B cell (primary cell): ENCODE data around the gene NDST4. TPM values are rescaled to one million over a fixed set of nuclear protein-coding genes. Genes with fewer than 3 reads are reported as not detected.

Source experiments
- ATAC-seq: fragments of 200-7000 bp; cut with Tn5 transposase; one replicate; pipeline ENCODE4 v1.10.0; 2021; ENCODE audit warnings: low read depth, mild to moderate bottlenecking, moderate number of reproducible peaks, moderate library complexity
- CTCF ChIA-PET: fragments of 350-600 bp; sonication (Branson Sonifier 250); formaldehyde crosslinking; loops from one replicate; lab custom pipeline; 2021; ENCODE audit warnings: antibody characterized with exemption, inconsistent platforms; lab: Charles Lee
- POLR2A ChIA-PET: fragments of 350-600 bp; sonication (Branson Sonifier 250); formaldehyde crosslinking; loops from one replicate; lab custom pipeline; 2021; ENCODE audit warnings: antibody characterized with exemption; lab: Charles Lee
- DNase-seq: peaks from one replicate; pipeline ENCODE4 v3.0.0; 2013
- H2AFZ ChIP-seq: 2 replicates; pipeline ENCODE4 v1.6.1; 2012; ENCODE audit warnings: mild to moderate bottlenecking, low read depth, low read length; ENCODE audit not compliant: insufficient read depth, poor library complexity, severe bottlenecking
- H3K27ac ChIP-seq, 2 donors: 1 replicate in 1 of 2; 2 replicates in 1 of 2; pipeline ENCODE4 v1.5.1; 2012 to 2013; ENCODE audit warnings: low read length in 2 of 2, mild to moderate bottlenecking in 2 of 2, moderate library complexity in 1 of 2
- H3K27me3 ChIP-seq, 4 experiments: fragments of 200-600 bp in 1 of 4; sonication (generic) in 1 of 4; replicated peaks in 1 of 4; 1 replicate in 2 of 4; 2 replicates in 2 of 4; pipeline versions ENCODE4 v1.6.1 to v1.7.0; 2013 to 2016; ENCODE audit warnings: low read length in 3 of 4, mild to moderate bottlenecking in 2 of 4, mixed read lengths in 1 of 4, moderate library complexity in 1 of 4; ENCODE audit not compliant: insufficient read depth in 4 of 4, control insufficient read depth in 3 of 4; ENCODE audit errors: control extremely low read depth in 1 of 4
- H3K36me3 ChIP-seq, 2 experiments: replicated peaks in 1 of 2; 1 replicate in 1 of 2; 2 replicates in 1 of 2; pipeline versions ENCODE4 v1.6.1 to v1.7.1; 2013; ENCODE audit warnings: low read length in 1 of 2; ENCODE audit not compliant: insufficient read depth in 2 of 2, control insufficient read depth in 1 of 2; ENCODE audit errors: control extremely low read depth in 1 of 2, extremely low read depth in 1 of 2
- H3K4me1 ChIP-seq, 2 donors: fragments of 200-600 bp in 1 of 2; sonication (generic) in 1 of 2; 1 replicate in 1 of 2; 2 replicates in 1 of 2; pipeline versions ENCODE4 v1.5.1 to v1.6.1; 2013 to 2017; ENCODE audit warnings: low read length in 2 of 2; ENCODE audit not compliant: control insufficient read depth in 2 of 2, insufficient read depth in 2 of 2
- H3K4me2 ChIP-seq: replicated peaks from 2 replicates; pipeline ENCODE3; 2012; ENCODE audit warnings: mild to moderate bottlenecking, low read depth, low read length; ENCODE audit not compliant: poor library complexity, severe bottlenecking
- H3K4me3 ChIP-seq, 5 experiments: fragments of 200-600 bp in 1 of 5; sonication (generic) in 1 of 5; 1 replicate in 3 of 5; 2 replicates in 2 of 5; pipeline versions ENCODE4 v1.5.1 to v1.7.0; 2011 to 2016; ENCODE audit warnings: low read length in 4 of 5, mild to moderate bottlenecking in 4 of 5, low read depth in 2 of 5, control low read depth in 1 of 5, moderate library complexity in 1 of 5; ENCODE audit not compliant: insufficient read depth in 1 of 5; ENCODE audit errors: control extremely low read depth in 1 of 5, extremely low read depth in 1 of 5
- H3K79me2 ChIP-seq: fragments of 200-600 bp; sonication (generic); one replicate; pipeline ENCODE4 v1.6.0; 2016; ENCODE audit warnings: low read length; ENCODE audit not compliant: control insufficient read depth, insufficient read depth
- H3K9ac ChIP-seq: fragments of 200-600 bp; sonication (generic); 2 replicates; pipeline ENCODE4 v1.6.1; 2017; ENCODE audit warnings: mild to moderate bottlenecking, low read length, moderate library complexity
- H3K9me3 ChIP-seq, 3 donors: one replicate each; pipeline versions ENCODE4 v1.6.1 to v1.7.1; 2013; ENCODE audit warnings: low read length in 2 of 3; ENCODE audit not compliant: control insufficient read depth in 2 of 3, insufficient read depth in 1 of 3; ENCODE audit errors: control extremely low read depth in 1 of 3
- H4K20me1 ChIP-seq: 2 replicates; pipeline ENCODE4 v1.6.0; 2012; ENCODE audit warnings: mild to moderate bottlenecking, low read length; ENCODE audit not compliant: insufficient read depth, control insufficient read depth, poor library complexity, severe bottlenecking
- H3K27ac Mint-ChIP-seq: one replicate; pipeline ENCODE4 v1.8.0; 2021; ENCODE audit warnings: mixed read lengths
- H3K27me3 Mint-ChIP-seq: one replicate; pipeline ENCODE4 v1.8.0; 2021; ENCODE audit warnings: mixed read lengths
- H3K4me1 Mint-ChIP-seq: one replicate; pipeline ENCODE4 v1.8.0; 2021; ENCODE audit warnings: mixed read lengths
- H3K4me3 Mint-ChIP-seq: one replicate; pipeline ENCODE4 v1.8.0; 2021; ENCODE audit warnings: mixed read lengths
- H3K9me3 Mint-ChIP-seq: one replicate; pipeline ENCODE4 v1.8.0; 2022; ENCODE audit warnings: mixed read lengths; ENCODE audit not compliant: insufficient read depth
- CTCF ChIP-seq: fragments of 200-600 bp; IDR thresholded peaks from one replicate; pipeline ENCODE4 v1.8.0; 2022; ENCODE audit warnings: antibody characterized with exemption, mild to moderate bottlenecking
- EZH2 ChIP-seq: IDR thresholded peaks from 2 replicates; pipeline ENCODE4 v1.6.1; 2012; ENCODE audit warnings: borderline replicate concordance, low read depth, mild to moderate bottlenecking, moderate library complexity, low read length; ENCODE audit not compliant: insufficient read depth, poor library complexity, severe bottlenecking
- WGBS: methylation state at CpG from one replicate; pipeline ENCODE4 v1.1.5; 2013; ENCODE audit warnings: missing lambda C conversion rate; ENCODE audit not compliant: insufficient coverage; 5-methylcytosine and 5-hydroxymethylcytosine counted together
- intact Hi-C: fragments of 100-400 bp; cut with micrococcal nuclease; formaldehyde crosslinking; loops from one replicate; pipeline ENCODE4 v1.10.0; 2022
- polyA plus RNA-seq: library from polyadenylated mRNA; depleted of rRNA; stranded (reverse); fragments of >200 nt; gene quantifications from 2 replicates; pipeline ENCODE4 v1.2.3, GENCODE V29; 2012
- total RNA-seq, 2 donors: library from RNA; stranded (reverse); fragments of 120-200 nt in 1 of 2; gene quantifications; 1 replicate in 1 of 2; 2 replicates in 1 of 2; pipeline versions ENCODE4 v1.2.3 to v1.2.4, GENCODE V29; 2013 to 2022

Gene NDST4
- total and polyA plus RNA-seq, 2 donors (not counting 1 experiment from before 2014, with no cell fraction given): not detected

- no CpG with 5 or more reads among the region's 1 CpG for WGBS
- H3K27me3 ChIP-seq: no peaks in the 10 kb centered on the region
- H3K27ac Mint-ChIP-seq: no peak overlapping the region
- H3K4me3 Mint-ChIP-seq: no peak overlapping the region
- POLR2A ChIA-PET: no interaction called here
- DNase-seq (no peak), ATAC-seq (no peak)
- intact Hi-C loops: no loop called here
- H3K36me3 ChIP-seq: no peaks in the 10 kb centered on the region
- no peak overlapping the region for H3K4me3 ChIP-seq
- no peak overlapping the region for H3K9ac ChIP-seq
- H2AFZ ChIP-seq: no peak overlapping the region
- no peaks in the 10 kb centered on the region for H3K4me1 ChIP-seq
- TF ChIP-seq CTCF (no peak), EZH2 (no peak)
- CTCF ChIA-PET: interaction anchor here (0.7 kb wide), 1 partner anchor 30 kb away, joined by 7 read pairs; no protein-coding TSS in a partner anchor
- no peaks in the 10 kb centered on the region for H3K79me2 ChIP-seq
- no peak overlapping the region for H3K4me2 ChIP-seq
- H3K9me3 Mint-ChIP-seq: no peaks in the 10 kb centered on the region
- no peaks in the 10 kb centered on the region for H3K27me3 Mint-ChIP-seq
- no peaks in the 10 kb centered on the region for H3K4me1 Mint-ChIP-seq
- no peaks in the 10 kb centered on the region for H4K20me1 ChIP-seq
- H3K27ac ChIP-seq: no peak overlapping the region
- no peaks in the 10 kb centered on the region for H3K9me3 ChIP-seq
Measured at GRCh38 chr4:114924311-114924710, 189.1 kb downstream of the NDST4 start.

- Mint-ChIP-seq H3K9me3 (no peaks in the 10 kb centered on the region), H3K4me3 (no peak overlapping the region), H3K27me3 (no peaks in the 10 kb centered on the region), H3K4me1 (no peaks in the 10 kb centered on the region), H3K27ac (no peak overlapping the region)
- Histone ChIP-seq H3K9ac (no peak overlapping the region), H3K36me3 (no peaks in the 10 kb centered on the region), H2AFZ (no peak overlapping the region), H3K4me3 (no peak overlapping the region), H3K27ac (no peak overlapping the region), H3K27me3 (no peaks in the 10 kb centered on the region), H4K20me1 (no peaks in the 10 kb centered on the region), H3K9me3 (no peaks in the 10 kb centered on the region), H3K4me2 (no peak overlapping the region), H3K4me1 (no peaks in the 10 kb centered on the region), H3K79me2 (no peaks in the 10 kb centered on the region)
- CTCF ChIA-PET: no interaction called here
- WGBS: no CpG with 5 or more reads among the region's 3 CpGs
- DNase-seq: no peak
- intact Hi-C loops: no loop called here
- TF ChIP-seq EZH2 (no peak), CTCF (no peak)
- no peak for ATAC-seq
- POLR2A ChIA-PET: no interaction called here
Measured at GRCh38 chr4:114922592-114922933, 190.9 kb downstream of the NDST4 start.
